ENCODE results near the gene BLMH.

BLMH gene

GRCh38 chr17:30274887-30275286 is 16.9 kb downstream of the BLMH start:
- no peak overlapping the region for H3K4me3 ChIP-seq (ENCODE audit: low read depth, low read length)
- no peak overlapping the region for H2AFZ ChIP-seq
- no peak overlapping the region for H3K9ac ChIP-seq
- TF ChIP-seq, protein P1, sequence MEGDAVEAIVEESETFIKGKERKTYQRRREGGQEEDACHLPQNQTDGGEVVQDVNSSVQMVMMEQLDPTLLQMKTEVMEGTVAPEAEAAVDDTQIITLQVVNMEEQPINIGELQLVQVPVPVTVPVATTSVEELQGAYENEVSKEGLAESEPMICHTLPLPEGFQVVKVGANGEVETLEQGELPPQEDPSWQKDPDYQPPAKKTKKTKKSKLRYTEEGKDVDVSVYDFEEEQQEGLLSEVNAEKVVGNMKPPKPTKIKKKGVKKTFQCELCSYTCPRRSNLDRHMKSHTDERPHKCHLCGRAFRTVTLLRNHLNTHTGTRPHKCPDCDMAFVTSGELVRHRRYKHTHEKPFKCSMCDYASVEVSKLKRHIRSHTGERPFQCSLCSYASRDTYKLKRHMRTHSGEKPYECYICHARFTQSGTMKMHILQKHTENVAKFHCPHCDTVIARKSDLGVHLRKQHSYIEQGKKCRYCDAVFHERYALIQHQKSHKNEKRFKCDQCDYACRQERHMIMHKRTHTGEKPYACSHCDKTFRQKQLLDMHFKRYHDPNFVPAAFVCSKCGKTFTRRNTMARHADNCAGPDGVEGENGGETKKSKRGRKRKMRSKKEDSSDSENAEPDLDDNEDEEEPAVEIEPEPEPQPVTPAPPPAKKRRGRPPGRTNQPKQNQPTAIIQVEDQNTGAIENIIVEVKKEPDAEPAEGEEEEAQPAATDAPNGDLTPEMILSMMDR (IDR thresholded peaks at IDR 0.05): no peak
- H3K9me3 ChIP-seq (ENCODE audit: control insufficient read depth, low read length): no peaks in the 10 kb centered on the region
- no peak overlapping the region for H3K4me2 ChIP-seq (ENCODE audit: low read length)
- H3K27me3 ChIP-seq (ENCODE audit: control insufficient read depth, insufficient read depth, low read length): no peaks in the 10 kb centered on the region
- peaks cover 13% of the 10 kb centered on the region for H3K4me1 ChIP-seq
- no peaks in the 10 kb centered on the region for H3K79me2 ChIP-seq
- no peaks in the 10 kb centered on the region for H3K36me3 ChIP-seq (ENCODE audit: control insufficient read depth, insufficient read depth, low read length)
- no peak overlapping the region for H3K27ac ChIP-seq

DNA sequence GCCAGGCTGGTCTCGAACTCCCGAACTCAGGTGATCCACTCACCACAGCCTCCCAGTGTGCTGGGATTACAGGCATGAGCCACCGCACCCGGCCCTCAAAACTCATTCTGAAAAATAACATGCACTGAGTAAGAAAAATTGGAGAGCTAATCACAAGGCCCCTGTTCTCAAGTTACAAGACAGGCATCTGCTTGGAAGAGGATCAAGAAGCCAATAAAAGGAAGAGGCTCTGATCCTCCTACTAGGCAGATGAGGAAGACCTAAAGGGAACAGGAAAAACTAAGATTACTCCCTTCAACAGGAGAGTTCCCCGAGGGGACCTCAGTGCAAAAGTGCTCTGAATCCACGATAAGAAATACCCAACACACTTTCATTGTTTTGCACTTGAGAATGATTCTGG is 18.4 kb downstream of the BLMH start:
- no peak overlapping the region for H3K9ac ChIP-seq
- H2AFZ ChIP-seq: no peak overlapping the region
- TF ChIP-seq, protein P1 (IDR thresholded peaks at IDR 0.05): no peak
- peak overlapping the region; percentile 52 for H3K27ac ChIP-seq
- H3K79me2 ChIP-seq: no peaks in the 10 kb centered on the region
- no peaks in the 10 kb centered on the region for H3K9me3 ChIP-seq (ENCODE audit: control insufficient read depth, low read length)
- H3K4me3 ChIP-seq (ENCODE audit: low read depth, low read length): no peak overlapping the region
- H3K27me3 ChIP-seq (ENCODE audit: control insufficient read depth, insufficient read depth, low read length): no peaks in the 10 kb centered on the region
- peaks cover 13% of the 10 kb centered on the region for H3K4me1 ChIP-seq
- no peaks in the 10 kb centered on the region for H3K36me3 ChIP-seq (ENCODE audit: control insufficient read depth, insufficient read depth, low read length)
- no peak overlapping the region for H3K4me2 ChIP-seq (ENCODE audit: low read length)

DNA sequence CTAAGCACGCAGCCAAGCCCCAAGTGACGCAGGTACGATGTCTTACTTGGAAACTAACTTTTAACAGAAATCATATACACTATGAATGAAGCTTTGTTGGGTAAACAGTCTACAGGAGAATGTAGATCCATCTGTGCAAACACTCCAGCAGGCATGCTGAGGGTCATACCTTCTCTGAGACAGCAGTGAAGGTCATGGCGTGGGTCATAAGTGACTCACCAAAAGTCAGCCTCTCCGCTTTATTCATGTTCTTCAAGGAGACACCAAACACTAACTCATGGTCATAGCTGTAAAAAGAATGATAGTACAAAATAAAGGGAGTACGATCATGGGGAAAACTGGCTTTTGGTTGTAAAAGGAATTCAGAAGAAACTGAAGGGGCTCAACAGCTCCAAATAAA is 20.6 kb downstream of the BLMH start:
- no peak overlapping the region for H3K9ac ChIP-seq
- H3K36me3 ChIP-seq (ENCODE audit: control insufficient read depth, insufficient read depth, low read length): no peaks in the 10 kb centered on the region
- no peak overlapping the region for H3K27ac ChIP-seq
- no peaks in the 10 kb centered on the region for H3K9me3 ChIP-seq (ENCODE audit: control insufficient read depth, low read length)
- H3K4me3 ChIP-seq (ENCODE audit: low read depth, low read length): no peak overlapping the region
- no peak overlapping the region for H2AFZ ChIP-seq
- TF ChIP-seq, protein P1 (IDR thresholded peaks at IDR 0.05): no peak
- no peaks in the 10 kb centered on the region for H3K27me3 ChIP-seq (ENCODE audit: control insufficient read depth, insufficient read depth, low read length)
- peaks cover 11% of the 10 kb centered on the region for H3K4me1 ChIP-seq
- H3K79me2 ChIP-seq: no peaks in the 10 kb centered on the region
- H3K4me2 ChIP-seq (ENCODE audit: low read length): no peak overlapping the region

DNA sequence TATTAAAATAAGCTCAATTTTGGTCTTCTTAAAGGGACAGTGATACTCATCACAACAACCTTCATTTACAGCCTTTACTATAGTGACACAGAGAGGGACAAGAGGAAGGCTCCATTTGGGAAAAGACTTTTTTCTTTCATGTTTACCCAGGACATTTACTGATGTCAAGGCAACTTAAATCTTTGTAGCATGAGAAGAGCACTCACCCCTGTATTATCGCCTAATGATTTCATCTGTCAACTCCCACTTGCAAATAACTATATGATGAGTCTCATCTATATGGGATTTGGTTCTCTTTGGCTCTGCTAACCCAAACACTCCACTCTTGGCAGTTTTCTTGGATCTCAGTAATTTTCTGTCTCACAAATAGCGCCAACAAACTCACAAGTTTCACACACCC is 24.1 kb downstream of the BLMH start:
- H3K4me3 ChIP-seq (ENCODE audit: low read depth, low read length): no peak overlapping the region
- H3K4me2 ChIP-seq (ENCODE audit: low read length): no peak overlapping the region
- peaks cover 24% of the 10 kb centered on the region for H3K4me1 ChIP-seq
- H3K27me3 ChIP-seq (ENCODE audit: control insufficient read depth, insufficient read depth, low read length): no peaks in the 10 kb centered on the region
- H3K79me2 ChIP-seq: no peaks in the 10 kb centered on the region
- no peaks in the 10 kb centered on the region for H3K36me3 ChIP-seq (ENCODE audit: control insufficient read depth, insufficient read depth, low read length)
- no peak overlapping the region for H2AFZ ChIP-seq
- H3K9me3 ChIP-seq (ENCODE audit: control insufficient read depth, low read length): no peaks in the 10 kb centered on the region
- peak overlapping the region; percentile 5 for H3K27ac ChIP-seq
- no peak overlapping the region for H3K9ac ChIP-seq
- TF ChIP-seq, protein P1 (IDR thresholded peaks at IDR 0.05): no peak

DNA sequence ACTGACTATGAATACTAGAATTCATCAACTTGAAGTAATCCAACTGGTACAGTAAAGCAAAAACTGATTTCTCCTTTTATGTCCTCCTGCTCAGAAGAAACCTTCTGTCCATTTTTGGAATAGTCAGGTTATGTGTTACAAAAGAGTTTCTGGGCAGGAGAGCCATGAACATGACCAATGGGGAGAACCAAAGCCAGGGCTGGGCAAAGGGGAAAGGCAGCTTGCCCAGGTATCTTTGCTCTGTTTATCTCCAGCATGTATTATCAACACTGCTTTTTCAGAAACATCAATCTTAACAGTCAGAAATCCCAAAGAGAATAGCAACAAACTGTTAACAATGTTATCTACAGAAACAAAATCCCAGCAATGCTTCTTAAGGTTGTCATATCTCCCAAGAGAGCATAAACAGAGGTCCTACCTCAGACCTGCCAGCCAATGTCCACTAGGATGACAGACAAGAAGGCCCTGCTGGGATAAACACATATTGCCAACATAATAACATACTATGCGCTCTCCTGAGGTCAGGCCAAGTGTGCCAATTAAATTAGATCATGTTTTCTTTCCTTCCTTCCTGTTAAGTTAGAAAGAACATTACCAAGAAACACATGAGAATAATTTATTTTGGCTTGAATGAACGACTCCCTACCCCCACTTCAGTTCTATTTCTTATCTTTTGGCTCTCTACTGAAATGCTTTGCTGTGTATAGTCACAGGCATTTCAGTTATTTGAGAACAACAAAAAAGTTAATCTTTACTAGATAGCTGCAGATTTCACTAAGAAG is 28.0 kb downstream of the BLMH start:
- Histone ChIP-seq H3K79me2 (no peaks in the 10 kb centered on the region), H3K4me3 (ENCODE audit: low read depth, low read length) (no peak overlapping the region), H3K9me3 (ENCODE audit: control insufficient read depth, low read length) (no peaks in the 10 kb centered on the region), H3K4me1 (peaks cover 40% of the 10 kb centered on the region), H3K9ac (no peak overlapping the region), H3K36me3 (ENCODE audit: control insufficient read depth, insufficient read depth, low read length) (no peaks in the 10 kb centered on the region), H3K27ac (peak overlapping the region; percentile 70), H3K27me3 (ENCODE audit: control insufficient read depth, insufficient read depth, low read length) (no peaks in the 10 kb centered on the region), H2AFZ (peak overlapping the region; percentile 18), H3K4me2 (ENCODE audit: low read length) (no peak overlapping the region)
- TF ChIP-seq, protein P1 (IDR thresholded peaks at IDR 0.05): no peak
